GM19240 (cell line): Measurements from ENCODE around the gene MOB3B.
A peak's percentile ranks its signal among the peaks of the same experiment; 100 is the strongest.

Experiments
- DNase-seq: peaks from one replicate; pipeline ENCODE4 v3.0.0; 2011; ENCODE audit warnings: low spot score; ENCODE audit not compliant: insufficient read length

Gene MOB3B

DNA sequence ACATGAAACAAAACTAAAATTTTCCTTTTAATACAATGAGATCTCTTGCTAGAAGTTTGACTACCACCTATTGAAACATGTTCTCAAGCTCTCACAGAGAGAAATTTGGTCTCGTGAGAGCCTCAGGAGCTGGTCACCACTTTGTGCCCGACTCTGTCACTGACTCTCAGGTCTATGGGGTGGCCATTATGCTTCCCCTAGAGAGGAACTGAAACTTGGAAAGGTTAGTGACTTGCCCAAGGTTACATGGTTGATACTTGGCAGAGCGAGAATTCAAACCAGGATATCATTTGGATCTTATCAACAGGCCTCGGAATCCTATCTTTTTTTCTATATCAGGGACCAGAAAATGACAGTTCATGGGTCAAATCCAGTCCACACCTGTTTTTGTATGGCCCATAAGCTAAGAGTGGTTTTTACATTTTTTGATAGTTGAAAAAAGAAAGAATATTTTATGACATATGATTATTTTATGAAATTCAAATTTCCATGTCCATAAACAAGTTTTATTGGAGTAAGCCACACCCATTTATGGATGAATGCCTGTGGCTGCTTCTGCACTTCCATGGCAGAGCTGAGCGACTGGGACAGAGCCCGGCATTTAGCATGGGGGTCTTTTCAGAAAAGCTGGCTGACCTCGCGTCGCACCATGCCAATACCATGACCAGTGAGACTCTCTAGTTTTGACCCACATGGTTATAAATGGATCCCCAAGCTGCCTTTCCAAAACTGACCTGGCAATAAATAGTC, 187.9 kb downstream of the MOB3B start:
- no peak for DNase-seq

DNA sequence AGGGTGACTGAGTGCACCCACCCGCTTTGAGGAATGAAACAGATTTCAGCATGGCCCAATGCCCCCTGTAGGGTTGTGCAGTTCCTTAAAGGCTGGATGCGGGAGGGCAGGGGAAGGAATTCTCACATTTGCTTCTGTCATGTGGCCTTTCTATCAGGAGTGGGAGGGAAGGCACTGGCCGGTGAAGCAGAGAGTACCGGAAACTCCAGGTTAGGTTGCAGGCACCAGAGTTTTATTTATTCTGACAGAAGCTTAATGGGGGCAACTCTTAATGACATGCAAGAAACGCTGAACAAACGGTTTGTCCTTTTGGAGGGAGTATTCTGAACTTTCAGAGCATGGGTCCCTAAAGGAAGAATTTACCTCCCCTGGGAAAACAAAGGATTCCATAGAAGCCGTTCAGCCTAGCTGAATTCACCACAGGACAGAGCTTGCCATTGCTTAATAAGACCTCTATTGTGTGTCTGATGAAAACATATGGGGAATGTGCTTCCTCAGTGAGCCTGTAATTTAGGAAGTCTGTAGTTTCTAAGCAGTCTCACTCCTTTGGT, 188.6 kb downstream of the MOB3B start:
- DNase-seq, result no peak

DNA sequence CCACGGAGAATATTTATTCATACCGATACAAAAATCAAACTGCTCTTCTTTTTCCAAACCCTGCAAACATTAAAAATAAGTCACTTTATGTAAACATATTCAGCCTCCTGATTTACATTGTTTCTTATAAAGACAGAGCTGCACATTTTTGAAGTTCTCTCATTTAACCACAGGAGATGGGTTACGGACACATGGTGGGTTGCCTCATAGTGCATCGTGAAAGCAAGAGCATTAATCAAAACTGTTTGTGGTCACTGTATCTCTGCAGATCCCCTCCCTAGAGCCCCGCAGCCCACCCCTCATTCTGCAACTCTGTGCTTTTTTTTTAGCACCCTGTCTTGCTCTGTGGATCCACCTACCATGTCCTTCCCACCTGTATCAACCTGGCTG, 189.3 kb downstream of the MOB3B start:
- no peak for DNase-seq

DNA sequence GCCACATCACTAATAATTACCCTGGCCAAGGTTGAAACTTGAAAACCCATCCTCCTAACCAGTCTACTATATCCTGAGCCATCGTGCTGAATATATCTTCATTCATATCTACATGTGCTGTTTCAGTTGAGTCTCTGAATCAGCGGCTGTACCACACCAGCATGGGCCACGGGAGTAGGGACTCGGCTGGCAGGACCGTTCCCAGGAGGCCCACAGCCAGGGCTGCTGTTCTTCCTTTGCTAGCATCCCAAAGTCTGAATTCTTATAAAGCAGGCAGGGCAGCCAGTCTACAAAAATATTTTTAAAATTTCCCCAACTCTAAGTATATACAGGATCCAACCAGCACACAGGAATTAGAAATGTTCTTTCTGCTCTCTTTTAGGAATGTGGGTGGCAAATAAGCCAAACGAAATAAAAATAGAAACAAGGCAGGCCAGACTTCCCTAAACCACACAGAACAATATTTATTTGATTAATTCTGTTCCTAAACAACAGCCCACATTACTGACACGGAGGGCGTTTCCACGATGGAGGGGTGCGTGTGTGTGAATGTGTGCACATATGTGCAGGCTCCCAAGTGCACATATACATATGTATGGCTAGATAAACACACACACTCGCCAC, 189.8 kb downstream of the MOB3B start:
- DNase-seq, result no peak

DNA sequence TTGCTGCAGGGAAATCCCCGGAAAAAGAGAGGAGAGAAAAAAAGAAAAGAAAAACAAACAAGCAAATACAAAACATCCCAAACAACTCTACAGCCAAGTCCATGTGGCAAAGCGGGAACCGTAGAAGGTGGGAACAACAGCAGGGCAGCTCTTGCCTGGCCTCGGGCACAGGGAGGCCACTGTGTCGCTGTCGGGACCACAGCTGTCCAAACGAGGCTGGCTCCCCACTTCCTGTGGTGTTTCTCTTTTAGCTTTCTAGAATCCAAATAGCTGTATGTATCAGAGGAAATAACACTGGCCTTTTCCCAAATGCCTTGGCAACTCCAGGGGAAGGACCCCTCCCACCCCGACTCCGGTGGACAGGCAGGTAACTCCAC, 191.1 kb downstream of the MOB3B start:
- DNase-seq, result no peak

DNA sequence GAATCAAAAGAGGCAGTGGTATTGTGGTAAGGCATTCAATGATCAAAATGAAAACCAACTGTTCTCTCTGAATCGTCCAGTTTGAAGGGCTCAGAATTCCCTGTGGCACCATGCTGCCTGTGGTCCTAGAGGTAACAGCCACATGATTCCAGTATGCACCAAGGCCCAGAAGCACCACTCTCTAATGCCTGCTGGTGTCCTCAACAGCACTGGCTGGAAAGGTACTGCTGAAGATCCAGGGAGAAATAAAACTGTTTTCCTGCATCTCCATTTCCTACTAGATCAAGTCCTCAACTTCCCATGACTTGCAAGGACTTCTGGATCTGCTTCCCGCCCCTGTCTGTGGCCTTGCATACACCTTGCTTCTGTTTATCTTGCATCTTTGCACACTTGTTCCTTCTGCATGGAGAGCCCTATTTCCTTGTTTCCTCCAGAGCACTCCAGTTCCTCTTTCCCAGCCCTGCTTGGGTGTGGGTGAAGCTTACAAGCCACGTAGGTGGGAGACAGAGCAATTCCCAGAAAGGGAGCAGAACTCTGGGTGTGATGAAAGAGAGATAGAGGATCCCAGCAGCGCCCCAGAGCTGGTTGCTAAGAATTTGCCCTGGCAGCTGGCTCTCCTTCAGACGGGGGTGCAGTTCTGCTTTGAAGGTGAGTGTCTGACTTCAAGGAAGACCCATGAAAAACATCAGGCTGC, 191.6 kb downstream of the MOB3B start:
- no peak for DNase-seq

DNA sequence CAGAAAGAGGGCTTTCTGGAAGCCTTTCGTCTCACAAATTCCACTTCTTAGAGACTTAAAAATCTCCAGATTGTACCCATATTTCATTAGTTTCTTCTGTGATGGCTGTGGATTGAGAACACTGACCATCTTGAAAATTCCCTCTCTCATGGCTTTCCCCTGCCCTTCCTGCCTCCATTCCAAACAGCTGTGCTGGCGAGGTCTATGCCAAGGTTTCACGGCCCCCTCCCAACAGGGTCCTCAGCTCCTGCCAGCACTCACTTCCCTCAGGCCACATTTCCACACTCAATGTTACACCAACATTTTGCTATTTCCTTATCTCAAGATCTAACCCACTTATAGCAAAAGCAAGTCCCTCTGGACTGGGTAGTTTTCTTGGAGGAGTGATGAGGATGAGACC, 192.4 kb downstream of the MOB3B start:
- no peak for DNase-seq

DNA sequence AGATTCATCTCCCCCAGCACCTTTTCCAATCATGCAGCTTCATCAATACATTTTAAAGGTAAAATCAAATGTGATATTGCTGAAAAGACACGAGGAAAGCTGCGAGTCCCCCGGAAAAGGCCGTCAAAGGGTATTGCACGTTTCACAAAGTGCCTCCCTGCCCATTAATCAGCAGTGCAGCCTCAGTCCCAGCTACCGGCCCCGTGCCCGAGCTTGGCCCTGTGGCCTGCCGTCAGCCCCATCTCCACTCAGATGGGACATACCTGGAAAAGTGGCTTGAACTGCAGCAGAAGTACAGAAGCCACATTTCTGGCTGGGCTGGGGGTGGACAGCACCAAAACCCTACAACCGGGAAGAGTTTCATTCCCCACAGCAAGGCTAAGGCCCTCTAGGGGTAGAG, 192.8 kb downstream of the MOB3B start:
- no peak for DNase-seq

DNA sequence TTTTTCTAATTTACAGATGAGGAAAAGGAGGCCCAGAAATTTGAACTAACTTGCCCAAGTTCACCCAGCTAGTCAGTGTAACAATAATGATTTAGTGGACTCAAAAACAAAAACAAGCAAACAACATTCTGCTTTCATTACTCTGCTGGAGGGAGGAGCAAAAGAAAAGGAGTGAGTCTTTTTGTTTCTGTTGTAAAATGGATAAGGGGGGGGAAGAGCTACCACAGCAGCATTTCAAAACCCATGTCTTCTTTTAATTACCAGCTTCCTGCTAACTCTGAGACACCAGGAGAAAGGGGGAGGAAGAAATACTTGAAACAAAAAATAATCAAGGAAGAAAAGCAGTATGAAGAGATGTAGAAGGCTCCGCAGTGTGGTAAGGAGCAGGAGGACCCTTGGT, 193.5 kb downstream of the MOB3B start:
- DNase-seq, result no peak

DNA sequence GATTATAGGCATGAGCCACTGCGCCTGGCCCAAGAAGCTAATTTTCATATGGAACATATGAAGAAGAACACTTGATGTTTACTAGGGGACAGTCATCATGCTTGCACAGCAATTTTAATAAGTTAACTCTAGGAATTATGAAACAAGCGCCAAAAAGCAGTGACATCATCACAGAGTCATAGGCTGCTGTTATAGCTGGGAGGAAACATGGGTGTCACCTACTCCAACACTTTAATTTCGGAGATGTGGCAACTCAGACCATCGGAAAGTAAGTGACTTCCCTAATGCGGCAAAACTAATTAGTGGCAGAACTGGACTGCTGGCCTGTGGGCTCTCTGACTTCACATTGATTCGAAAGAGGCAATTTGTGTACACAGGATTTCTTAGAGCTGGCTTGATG, 194.5 kb downstream of the MOB3B start:
- DNase-seq, result no peak

DNA sequence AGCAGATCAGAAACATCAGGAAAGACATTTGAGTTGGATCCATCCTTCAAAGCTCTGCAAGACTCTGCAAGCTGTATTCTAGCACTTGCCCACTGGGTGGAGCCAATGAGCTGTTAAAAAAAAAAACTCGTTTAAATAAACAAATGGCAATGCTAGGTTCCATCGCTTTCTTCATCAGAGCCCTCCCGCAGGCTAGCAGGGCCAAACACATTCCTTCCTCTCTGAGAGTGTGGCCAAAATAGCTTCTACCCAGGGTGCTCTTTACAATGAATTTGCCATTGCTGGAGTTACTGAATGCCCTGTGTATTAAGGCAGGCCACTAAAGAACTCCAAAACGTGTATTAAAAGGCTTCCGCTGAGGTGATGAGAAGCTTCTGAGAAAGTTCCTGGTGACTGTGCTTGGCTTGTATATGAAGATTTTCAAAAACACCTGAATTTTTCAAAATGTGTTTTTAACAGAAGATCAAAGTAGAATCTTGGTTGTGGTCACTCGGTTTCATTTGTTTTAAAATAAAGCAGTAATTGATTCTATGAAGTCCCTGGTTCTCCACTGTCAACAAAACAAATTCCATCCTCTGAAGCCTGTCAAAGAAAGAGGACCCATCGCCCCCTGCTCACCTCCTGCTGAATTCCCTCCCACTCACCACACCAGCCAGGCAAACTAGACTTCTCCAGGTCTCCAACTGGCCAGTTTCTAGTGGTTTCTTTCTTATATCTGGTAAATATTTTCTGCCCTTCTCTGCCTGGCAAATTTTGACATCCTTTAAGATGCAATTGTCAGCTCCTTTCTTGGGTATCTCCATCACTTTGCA, 196.2 kb downstream of the MOB3B start:
- DNase-seq, result peak; percentile 67

DNA sequence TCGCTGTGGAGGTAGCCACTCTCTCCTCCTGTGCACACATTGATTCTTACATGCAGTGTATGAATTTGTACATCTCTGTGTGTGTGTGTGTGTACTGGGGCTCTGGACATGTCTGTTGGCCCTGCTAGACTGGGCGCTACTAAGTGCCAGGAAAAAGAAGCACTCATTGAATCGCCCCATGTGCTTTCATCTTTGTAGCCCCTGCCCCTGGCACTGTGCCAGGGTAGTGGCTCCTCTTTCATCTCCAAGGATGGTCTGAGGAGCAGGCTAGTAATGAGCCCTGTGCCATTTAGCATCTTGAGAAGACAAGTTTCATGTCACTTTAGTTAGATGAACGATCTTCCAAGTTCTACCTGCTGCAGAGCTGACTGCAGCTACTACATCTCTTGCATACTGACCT, 198.2 kb downstream of the MOB3B start:
- DNase-seq, result no peak

DNA sequence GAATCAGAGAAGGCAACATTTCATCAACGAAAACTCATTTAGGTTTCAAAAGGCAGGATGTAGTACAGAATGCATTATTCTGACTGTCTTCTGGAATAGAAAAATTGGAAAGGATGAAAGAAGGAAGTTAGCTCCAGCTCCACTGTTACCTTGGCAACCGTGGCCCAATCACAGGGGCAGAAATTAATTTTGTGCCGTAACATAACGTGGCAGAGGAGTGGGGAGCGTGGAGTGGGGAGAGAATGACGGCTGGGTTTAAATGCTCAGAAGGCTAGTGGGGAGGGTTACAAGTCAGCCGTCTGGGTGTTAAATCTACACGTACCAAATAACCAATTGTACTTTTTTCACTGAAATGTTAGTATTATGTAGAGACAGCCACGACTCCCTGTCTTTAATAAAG, 200.3 kb downstream of the MOB3B start:
- no peak for DNase-seq

DNA sequence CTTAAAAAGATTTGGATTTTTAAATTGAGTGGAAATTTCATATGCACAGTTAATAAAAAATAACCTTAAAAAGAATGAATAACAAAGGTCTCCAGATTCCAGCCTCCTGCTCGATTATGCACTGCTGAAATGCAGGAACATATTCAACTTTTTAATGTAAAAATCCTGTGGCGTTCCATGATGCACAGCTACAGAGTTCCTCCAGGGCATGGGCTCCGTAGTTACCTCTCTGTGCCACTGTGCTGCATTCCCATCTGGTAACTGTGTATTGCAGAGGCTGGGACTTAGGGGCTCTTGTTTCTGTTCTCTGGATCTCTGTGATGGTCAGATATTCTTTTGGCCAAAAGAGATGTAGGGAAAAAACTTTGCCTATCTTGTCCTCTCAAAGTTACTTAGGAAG, 201.1 kb downstream of the MOB3B start:
- DNase-seq, result no peak

DNA sequence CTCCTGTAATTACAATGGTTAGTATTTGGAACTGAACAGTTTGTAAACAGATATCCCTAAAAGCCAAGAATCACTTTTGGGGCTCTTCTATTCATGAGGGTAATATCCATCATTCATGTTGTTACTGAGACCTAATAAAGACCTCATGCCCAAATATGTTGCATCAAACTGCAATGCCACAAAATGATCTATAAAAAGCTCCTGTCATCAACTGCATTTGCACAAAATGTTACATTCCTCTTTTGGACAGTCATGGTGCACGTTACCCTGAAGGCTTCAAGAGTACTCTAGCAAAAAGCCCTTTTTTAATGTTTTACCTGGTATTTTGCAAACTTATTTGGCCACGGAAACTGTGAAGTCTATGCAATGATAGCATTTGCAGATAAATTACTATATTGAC, 218.4 kb downstream of the MOB3B start:
- DNase-seq, result no peak

DNA sequence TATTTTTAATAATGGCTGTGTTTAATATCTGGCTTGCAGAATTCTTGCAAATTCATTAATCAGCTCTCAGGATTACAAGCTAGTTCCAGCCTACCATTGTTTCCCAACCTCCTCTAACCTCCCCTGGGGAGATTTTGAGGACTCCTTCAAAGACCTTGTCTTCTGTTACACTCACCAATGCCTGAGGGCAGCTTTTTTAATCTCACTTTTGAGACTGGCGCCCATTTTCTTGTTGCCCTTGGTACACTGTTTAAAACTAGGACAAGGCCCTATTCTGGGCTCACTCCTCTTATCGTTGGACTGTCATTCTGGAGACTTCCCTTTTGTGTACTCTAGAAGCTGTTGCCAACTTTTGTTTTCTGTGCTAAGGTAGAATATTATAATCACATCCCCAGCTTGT, 219.0 kb downstream of the MOB3B start:
- DNase-seq, result no peak

DNA sequence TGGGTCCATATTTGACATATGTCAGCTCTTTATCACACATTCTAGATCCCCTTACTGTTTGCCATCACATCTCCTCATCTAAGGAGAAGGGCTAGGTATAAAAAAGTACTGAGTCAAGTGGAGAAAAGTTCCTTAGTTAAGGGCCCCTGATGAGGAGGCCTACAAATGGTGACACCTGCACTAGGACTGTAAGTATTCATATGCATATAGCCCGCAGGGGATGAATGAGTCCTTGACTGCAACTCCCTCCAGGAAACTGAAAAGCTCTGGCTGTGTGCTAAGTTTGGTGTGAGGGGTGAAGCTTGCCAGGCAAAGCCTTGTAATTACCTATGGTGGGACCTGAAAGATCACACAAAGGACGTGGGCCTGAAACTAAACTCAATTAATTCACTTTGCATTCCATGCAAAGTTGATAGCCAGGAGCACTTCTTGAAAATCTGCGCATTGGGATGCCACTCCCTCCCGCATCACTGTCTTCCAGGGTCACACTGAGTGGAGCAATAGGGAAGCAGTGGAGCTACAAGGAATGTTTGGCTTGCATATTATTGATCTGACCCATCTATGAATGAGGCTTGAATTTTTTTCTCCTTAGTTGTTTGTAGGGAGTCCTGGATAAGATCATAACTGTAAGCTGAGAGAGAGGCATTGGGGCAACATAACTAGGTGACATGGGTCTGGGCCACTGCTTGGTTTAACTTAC, 220.8 kb downstream of the MOB3B start:
- no peak for DNase-seq

DNA sequence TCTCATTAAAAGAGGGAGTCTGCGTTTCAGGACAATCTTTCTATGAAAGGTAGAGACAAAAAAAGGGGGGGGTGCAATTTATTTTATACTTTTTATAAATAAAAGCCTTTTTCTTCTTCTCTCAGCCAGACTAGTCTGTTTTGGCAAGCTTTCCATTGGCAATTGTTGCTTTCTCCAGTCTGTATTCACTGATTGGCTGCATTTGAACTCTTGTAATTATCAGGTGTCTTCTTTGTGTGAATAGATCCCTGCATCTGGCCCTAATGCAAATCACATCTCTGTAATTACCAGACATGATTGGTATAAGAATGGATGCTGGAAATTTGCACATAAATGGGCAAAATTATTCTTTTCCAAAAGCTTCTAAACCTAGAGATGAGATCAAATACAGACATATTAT, 225.1 kb downstream of the MOB3B start:
- no peak for DNase-seq

DNA sequence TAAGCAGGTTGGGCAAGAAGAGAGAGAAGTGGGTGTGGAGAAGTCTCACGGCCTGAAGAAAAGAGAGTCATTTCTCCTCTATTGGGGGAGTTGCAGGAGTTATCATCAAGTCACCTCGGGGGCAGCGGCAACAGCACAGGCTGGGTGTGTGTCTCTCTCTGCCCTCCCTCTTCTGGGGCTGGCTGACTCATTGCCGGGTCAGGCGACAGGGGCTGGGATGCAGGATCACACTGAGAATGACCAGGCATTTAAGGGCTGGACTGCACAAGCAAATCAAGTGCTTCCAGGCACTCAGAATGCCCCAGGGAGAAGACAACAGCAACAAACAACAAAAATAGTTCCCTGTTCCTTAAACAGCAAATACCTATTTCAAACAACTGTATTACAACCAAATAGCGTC, 226.4 kb downstream of the MOB3B start:
- no peak for DNase-seq

DNA sequence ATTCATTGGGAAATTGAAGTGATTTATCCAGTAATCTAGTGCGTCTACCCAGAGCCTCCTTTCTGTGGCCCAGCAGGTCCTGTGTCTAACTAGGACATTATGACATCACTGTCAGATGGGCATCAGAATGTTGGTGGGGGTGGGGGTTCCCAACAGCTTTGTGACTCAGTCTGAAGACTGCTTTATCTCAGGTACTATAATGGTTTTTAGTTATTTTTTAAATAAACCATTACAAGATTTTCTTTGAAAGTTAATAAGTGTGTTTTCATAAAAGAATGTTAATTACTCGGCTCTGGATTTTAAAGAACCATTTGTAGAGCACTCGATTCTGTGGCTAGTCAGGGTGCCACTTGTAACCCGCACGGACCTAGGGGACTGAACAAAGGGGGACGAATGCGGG, 232.6 kb downstream of the MOB3B start, which contains the start of gene EQTN:
Gene EQTN, minus strand, starts transcription at position 101 of the 400 bp plus-strand sequence. Its CDS starts 95 bp downstream, at position 6.
- DNase-seq, result no peak

DNA sequence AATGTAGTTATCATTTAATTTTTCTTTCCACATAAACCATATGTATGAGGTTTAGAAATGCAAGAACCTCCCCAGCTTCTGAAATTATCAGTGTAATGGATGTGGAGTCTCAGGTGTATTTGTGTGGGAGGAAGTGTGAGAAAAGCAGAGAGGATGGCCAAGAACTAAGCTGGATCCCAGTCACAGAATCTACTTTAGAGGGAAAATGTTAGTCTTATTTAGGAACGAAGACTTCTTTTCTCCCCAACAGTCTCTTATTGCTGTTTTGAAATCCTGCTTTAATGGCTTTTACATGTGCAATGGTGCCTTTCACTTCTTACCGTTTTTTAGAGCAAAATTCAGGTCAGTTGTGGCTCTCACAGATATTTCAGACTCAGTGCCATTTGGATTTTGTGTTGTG, 235.6 kb downstream of the MOB3B start:
- no peak for DNase-seq
